ENCODE measurements around the gene PHACTR1.

Gene PHACTR1

GRCh38 chr6:13172291-13172690 lies 455.7 kb downstream of the PHACTR1 start:
- DNase-seq = no peak

GRCh38 chr6:13175087-13175486 lies 458.5 kb downstream of the PHACTR1 start:
- DNase-seq = no peak

- DNase-seq = no peak
These were observed 459.2 kb downstream of the PHACTR1 start for GRCh38 chr6:13175759-13176158.

- no peak for DNase-seq
These were observed 461.1 kb downstream of the PHACTR1 start for GRCh38 chr6:13177664-13178063.

GRCh38 chr6:13178107-13178506 lies 461.5 kb downstream of the PHACTR1 start:
- DNase-seq = no peak

GRCh38 chr6:13180538-13180937 lies 464.0 kb downstream of the PHACTR1 start:
- DNase-seq = no peak

GRCh38 chr6:13181393-13181792 lies 464.8 kb downstream of the PHACTR1 start:
- DNase-seq = no peak

- DNase-seq = no peak
These were observed 467.0 kb downstream of the PHACTR1 start for GRCh38 chr6:13183415-13184088.

- no peak for DNase-seq
These were observed 467.5 kb downstream of the PHACTR1 start for GRCh38 chr6:13184089-13184468.

- DNase-seq = no peak
These were observed 468.0 kb downstream of the PHACTR1 start for GRCh38 chr6:13184547-13184946.

- no peak for DNase-seq
These were observed 470.3 kb downstream of the PHACTR1 start for GRCh38 chr6:13186861-13187260.

- no peak for DNase-seq
These were observed 471.1 kb downstream of the PHACTR1 start for GRCh38 chr6:13187692-13188091.

- DNase-seq = no peak
These were observed 471.7 kb downstream of the PHACTR1 start for GRCh38 chr6:13188306-13188705.

- DNase-seq = no peak
These were observed 473.1 kb downstream of the PHACTR1 start for GRCh38 chr6:13189710-13190109.

- DNase-seq = no peak
These were observed 473.8 kb downstream of the PHACTR1 start for GRCh38 chr6:13190376-13190775.

GRCh38 chr6:13191461-13191860 lies 474.9 kb downstream of the PHACTR1 start:
- no peak for DNase-seq

GRCh38 chr6:13194852-13195251 lies 478.3 kb downstream of the PHACTR1 start:
- no peak for DNase-seq

- no peak for DNase-seq
These were observed 479.2 kb downstream of the PHACTR1 start for GRCh38 chr6:13195803-13196202.

GRCh38 chr6:13198168-13198567 lies 481.6 kb downstream of the PHACTR1 start:
- DNase-seq = no peak

- no peak for DNase-seq
These were observed 484.8 kb downstream of the PHACTR1 start for GRCh38 chr6:13201336-13201735.

- DNase-seq = no peak
These were observed 486.6 kb downstream of the PHACTR1 start for GRCh38 chr6:13203145-13203544.

GRCh38 chr6:13205106-13205505 lies 488.5 kb downstream of the PHACTR1 start:
- DNase-seq = no peak

GRCh38 chr6:13212096-13212495 lies 495.5 kb downstream of the PHACTR1 start:
- no peak for DNase-seq

GRCh38 chr6:13212538-13212937 lies 496.0 kb downstream of the PHACTR1 start:
- DNase-seq = no peak

GRCh38 chr6:13215390-13215789 lies 498.8 kb downstream of the PHACTR1 start:
- DNase-seq = no peak

All from DMS 273 treated with DMSO at 0.1 percent for 48 hours (cell line).